ENCODE data around the gene PIP5K1C.

GRCh38 chr19:3722443-3723109, 22.3 kb upstream of the PIP5K1C start:
- no peak for TF ChIP-seq CTCF (IDR thresholded peaks at IDR 0.05; ENCODE audit: poor library complexity, severe bottlenecking)
- TF ChIP-seq EZH2 (IDR thresholded peaks at IDR 0.05; ENCODE audit: borderline replicate concordance, insufficient read depth, low read length, poor library complexity, severe bottlenecking), result no peak
- TF ChIP-seq SMC3 (conservative IDR thresholded peaks at IDR 0.05; ENCODE audit: poor library complexity), result no peak
- no peak for TF ChIP-seq TAF1 (IDR thresholded peaks at IDR 0.05; ENCODE audit: low read depth)
- no peak for TF ChIP-seq POLR2AphosphoS5 (IDR thresholded peaks at IDR 0.05)
- no peak for TF ChIP-seq MXI1 (conservative IDR thresholded peaks at IDR 0.05; ENCODE audit: poor library complexity, severe bottlenecking)
- TF ChIP-seq EP300 (conservative IDR thresholded peaks at IDR 0.05; ENCODE audit: poor library complexity, severe bottlenecking), result no peak
- no peak for TF ChIP-seq REST (IDR thresholded peaks at IDR 0.05; ENCODE audit: borderline replicate concordance)
- TF ChIP-seq RAD21 (conservative IDR thresholded peaks at IDR 0.05), result no peak
